ENCODE results near the gene SLC34A2. TPM values are rescaled to one million over a fixed set of nuclear protein-coding genes. Genes with fewer than 3 reads are reported as not detected.

Gene SLC34A2
- total and polyA plus RNA-seq, 2 of the 8 experiments (the other 6 are each of a cell fraction or from before 2014, with no cell fraction given), result 2.2 to 2.9 TPM

DNA sequence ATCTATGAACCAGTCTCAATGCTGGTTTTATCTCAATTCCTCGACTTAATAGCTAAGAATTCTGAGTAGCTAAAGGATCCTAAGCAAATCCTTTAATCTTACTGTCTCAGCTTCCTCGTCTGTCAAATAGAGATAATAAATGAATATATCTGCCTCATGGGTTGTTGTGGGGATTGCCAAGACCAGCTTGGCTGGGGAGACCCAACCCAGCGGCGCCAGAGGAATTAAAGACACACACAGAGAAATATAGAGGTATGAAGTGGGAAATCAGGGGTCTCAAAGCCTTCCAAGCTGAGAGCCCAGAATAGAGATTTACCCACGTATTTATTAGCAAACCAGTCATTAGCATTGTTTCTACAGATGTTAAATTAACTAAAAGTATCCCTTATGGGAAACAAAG, 41.9 kb downstream of the SLC34A2 start:
- Histone ChIP-seq H3K27me3 (replicated peaks in 1 of 4; ENCODE audit: control insufficient read depth in 3 of 4, extremely low read depth in 1 of 4, insufficient read depth in 3 of 4, low read length in 3 of 4) (no peaks in the 10 kb centered on the region), H3K4me2 (ENCODE audit: insufficient read depth in 1 of 2, low read depth in 2 of 2, low read length in 2 of 2) (no peak overlapping the region), H3K18ac (ENCODE audit: extremely low read depth, low read length) (no peak overlapping the region), H2BK15ac (ENCODE audit: low read length) (no peak overlapping the region), H3K4ac (replicated peaks; ENCODE audit: insufficient read length, low read depth, low read length) (no peak overlapping the region), H2BK12ac (ENCODE audit: low read depth, low read length) (no peak overlapping the region), H3K4me3 (ENCODE audit: extremely low read depth in 1 of 4, insufficient read depth in 2 of 4, low read depth in 3 of 4, low read length in 4 of 4) (no peak overlapping the region), H4K91ac (replicated peaks; ENCODE audit: insufficient read length, low read length) (no peak overlapping the region), H3K14ac (ENCODE audit: insufficient read length) (no peak overlapping the region), H3K36me3 (ENCODE audit: control insufficient read depth in 2 of 4, insufficient read depth in 4 of 4, low read length in 3 of 4) (no peaks in the 10 kb centered on the region), H3K79me1 (ENCODE audit: low read depth, low read length) (no peaks in the 10 kb centered on the region), H3K23me2 (ENCODE audit: low read depth, low read length) (no peaks in the 10 kb centered on the region), H4K20me1 (replicated peaks in 1 of 2; ENCODE audit: control insufficient read depth in 1 of 2, insufficient read depth in 2 of 2, low read length in 2 of 2) (no peaks in the 10 kb centered on the region), H3K23ac (ENCODE audit: insufficient read length) (no peak overlapping the region), H3K4me1 (replicated peaks in 1 of 4; ENCODE audit: control insufficient read depth in 3 of 4, insufficient read depth in 4 of 4, low read length in 3 of 4) (peaks cover 0 to 3% (median 0%) of the 10 kb centered on the region in 4 experiments; a peak in 1 of 7 replicates), H3K9ac (replicated peaks in 1 of 4; ENCODE audit: extremely low read depth in 1 of 4, low read depth in 3 of 4, low read length in 3 of 4) (no peak overlapping the region), H3K56ac (replicated peaks; ENCODE audit: insufficient read length, low read depth, low read length) (no peak overlapping the region), H3K9me3 (ENCODE audit: insufficient read depth in 2 of 2, low read depth in 1 of 2, low read length in 1 of 2) (no peaks in the 10 kb centered on the region), H2BK5ac (ENCODE audit: low read depth, low read length) (no peak overlapping the region), H2BK20ac (ENCODE audit: low read length) (no peak overlapping the region), H4K5ac (ENCODE audit: insufficient read length, low read depth, low read length) (no peak overlapping the region), H3K79me2 (ENCODE audit: control insufficient read depth in 1 of 2, insufficient read depth in 2 of 2, low read length in 2 of 2) (no peaks in the 10 kb centered on the region), H2AK5ac (ENCODE audit: low read depth, low read length) (no peak overlapping the region), H2BK120ac (replicated peaks; ENCODE audit: low read depth, low read length) (no peak overlapping the region), H2AFZ (ENCODE audit: low read length) (no peak overlapping the region), H4K8ac (ENCODE audit: extremely low read depth, insufficient read depth, low read length) (no peak overlapping the region), H3K27ac (ENCODE audit: low read depth, low read length) (no peak overlapping the region)
- ChIA-PET POLR2A (ENCODE audit: partially characterized antibody) (interaction anchor here (0.8 to 1.2 kb wide), 2 partner anchors 26 to 43 kb away, joined by 3 read pairs; no protein-coding TSS in a partner anchor), CTCF (ENCODE audit: partially characterized antibody) (no interaction called here)
- 91% methylated on average over 5 of the region's 5 CpGs; no CpG with 5 or more reads in 1 of the 2 experiments for WGBS, 2 experiments (ENCODE audit: extremely low coverage in 1 of 2, insufficient coverage in 1 of 2, insufficient read length in 1 of 2, insufficient replicate concordance in 2 of 2, low coverage in 1 of 2, low lambda C conversion rate in 2 of 2, missing lambda C conversion rate in 1 of 2)
- TF ChIP-seq RBBP5 (IDR thresholded peaks at IDR 0.05; ENCODE audit: borderline replicate concordance, low read depth, low read length) (no peak), SIX5 (IDR thresholded peaks at IDR 0.05; ENCODE audit: low read depth, low read length) (no peak), JUND (IDR thresholded peaks at IDR 0.05; ENCODE audit: low read length) (no peak), TEAD4 (IDR thresholded peaks at IDR 0.05; ENCODE audit: low read depth, low read length) (no peak), HDAC6 (IDR thresholded peaks at IDR 0.05; ENCODE audit: low read depth, low read length) (no peak), POLR2A (IDR thresholded peaks at IDR 0.05; ENCODE audit: control extremely low read depth in 1 of 2, low read depth in 2 of 2, low read length in 2 of 2) (no peak)
- TF ChIP-seq, protein P1, sequence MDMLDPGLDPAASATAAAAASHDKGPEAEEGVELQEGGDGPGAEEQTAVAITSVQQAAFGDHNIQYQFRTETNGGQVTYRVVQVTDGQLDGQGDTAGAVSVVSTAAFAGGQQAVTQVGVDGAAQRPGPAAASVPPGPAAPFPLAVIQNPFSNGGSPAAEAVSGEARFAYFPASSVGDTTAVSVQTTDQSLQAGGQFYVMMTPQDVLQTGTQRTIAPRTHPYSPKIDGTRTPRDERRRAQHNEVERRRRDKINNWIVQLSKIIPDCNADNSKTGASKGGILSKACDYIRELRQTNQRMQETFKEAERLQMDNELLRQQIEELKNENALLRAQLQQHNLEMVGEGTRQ (IDR thresholded peaks at IDR 0.05; ENCODE audit: low read length), result no peak
- no peak for DNase-seq (ENCODE audit: low read depth in 1 of 2, low spot score in 2 of 2)
- no peak for FAIRE-seq

All from H1 (cell line).